HG02973 (cell line): ENCODE results near the gene PRRG4.
"Not testable (repeated sequence)": the region's sequence is repeated elsewhere in the genome, so short reads cannot be mapped to it uniquely, and the experiment has no call there.

ENCODE experiments used
- ATAC-seq: cut with Tn5 transposase; IDR thresholded peaks from one replicate; pipeline ENCODE4 v1.9.1; 2021; ENCODE audit warnings: moderate library complexity; ENCODE audit not compliant: unreplicated experiment

The PRRG4 gene

DNA sequence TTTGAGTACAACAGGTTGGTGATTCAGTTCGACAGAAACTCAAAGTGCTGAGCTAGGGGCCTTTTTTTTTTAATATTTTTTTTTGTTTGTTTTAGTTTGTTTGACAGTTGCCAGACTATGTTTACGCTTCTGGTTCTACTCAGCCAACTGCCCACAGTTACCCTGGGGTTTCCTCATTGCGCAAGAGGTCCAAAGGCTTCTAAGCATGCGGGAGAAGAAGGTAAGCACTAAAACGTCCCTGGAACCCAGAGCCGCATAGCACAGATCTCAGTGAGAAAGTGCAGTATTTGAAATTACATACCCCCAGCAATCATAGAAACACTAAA lies 649 bp downstream of the PRRG4 start:
- ATAC-seq, result no peak

DNA sequence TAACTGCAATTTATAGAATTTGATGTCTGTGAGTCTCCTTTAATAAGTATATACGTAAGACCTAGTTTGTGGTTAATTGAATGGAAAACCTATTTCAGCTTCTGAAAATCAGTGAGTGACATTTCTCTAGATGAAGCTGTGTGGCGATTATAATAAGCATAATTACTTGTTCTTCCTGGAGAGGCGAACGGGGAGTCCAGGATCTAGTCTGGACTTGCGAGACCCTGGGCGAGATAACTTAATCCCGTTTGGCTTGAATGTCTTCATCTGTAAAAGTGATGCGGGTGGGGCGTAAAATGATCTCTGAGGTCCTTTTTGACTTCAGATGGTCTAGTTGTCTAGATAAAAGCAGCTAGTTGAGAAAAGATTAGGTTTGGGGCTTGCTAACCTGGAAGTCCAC lies 1.1 kb downstream of the PRRG4 start:
- no peak for ATAC-seq

DNA sequence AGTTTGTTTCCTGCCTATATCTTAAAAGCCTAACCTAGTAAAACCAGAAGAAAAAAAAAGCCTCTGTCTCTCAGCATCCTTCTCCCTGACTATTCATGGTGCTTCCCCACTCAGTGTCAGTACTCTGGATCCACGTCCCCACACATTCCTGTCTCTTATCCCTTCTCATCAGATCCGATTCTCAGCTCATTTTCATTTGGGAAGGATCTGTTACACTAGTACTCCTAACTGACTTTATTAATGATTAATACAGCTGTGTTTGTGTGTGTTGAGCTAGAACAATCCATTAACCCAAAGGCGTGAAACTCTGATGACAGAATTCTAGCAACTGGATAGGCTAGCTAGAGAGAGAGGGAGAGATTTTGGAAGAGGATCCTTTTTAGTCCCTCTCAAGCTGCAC lies 1.5 kb downstream of the PRRG4 start:
- ATAC-seq, result no peak

DNA sequence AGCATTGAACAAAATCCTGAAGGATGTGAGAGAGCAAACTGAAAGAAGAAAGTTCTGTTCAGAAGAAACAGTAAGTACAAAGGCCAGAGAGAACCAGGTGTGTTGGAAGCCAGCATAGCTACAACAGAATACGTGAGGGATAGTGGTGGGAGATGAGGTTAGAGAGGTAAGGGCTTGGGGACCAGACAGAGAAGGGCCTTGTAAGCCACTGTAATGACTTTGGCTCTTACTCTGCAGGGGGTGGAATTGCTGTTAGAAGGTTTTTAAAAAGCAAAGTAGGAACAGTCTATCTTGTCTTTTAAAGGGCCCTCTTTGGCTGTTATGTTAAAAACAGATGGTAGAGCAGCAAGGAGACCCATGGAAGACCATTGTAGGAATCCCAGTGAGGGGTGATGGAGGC lies 4.2 kb downstream of the PRRG4 start:
- ATAC-seq, result no peak

DNA sequence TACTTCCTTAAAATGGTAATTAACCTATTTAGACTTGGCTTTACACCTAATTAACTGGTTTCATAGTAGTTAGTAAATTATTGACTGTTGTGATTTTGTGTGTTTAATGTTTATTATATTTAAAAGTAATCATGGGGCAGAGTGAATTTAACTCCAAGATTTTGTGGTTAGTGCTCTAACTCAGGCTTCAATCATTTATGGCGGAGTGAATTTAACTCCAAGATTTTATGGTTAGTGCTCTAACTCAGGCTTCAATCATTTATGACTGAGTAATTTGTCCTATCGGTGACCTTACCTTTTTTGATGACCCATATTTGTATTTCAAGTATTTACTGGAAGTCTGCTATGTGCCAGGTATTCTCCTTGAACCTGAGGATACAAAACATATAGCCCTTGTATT lies 7.2 kb downstream of the PRRG4 start:
- ATAC-seq, result no peak

DNA sequence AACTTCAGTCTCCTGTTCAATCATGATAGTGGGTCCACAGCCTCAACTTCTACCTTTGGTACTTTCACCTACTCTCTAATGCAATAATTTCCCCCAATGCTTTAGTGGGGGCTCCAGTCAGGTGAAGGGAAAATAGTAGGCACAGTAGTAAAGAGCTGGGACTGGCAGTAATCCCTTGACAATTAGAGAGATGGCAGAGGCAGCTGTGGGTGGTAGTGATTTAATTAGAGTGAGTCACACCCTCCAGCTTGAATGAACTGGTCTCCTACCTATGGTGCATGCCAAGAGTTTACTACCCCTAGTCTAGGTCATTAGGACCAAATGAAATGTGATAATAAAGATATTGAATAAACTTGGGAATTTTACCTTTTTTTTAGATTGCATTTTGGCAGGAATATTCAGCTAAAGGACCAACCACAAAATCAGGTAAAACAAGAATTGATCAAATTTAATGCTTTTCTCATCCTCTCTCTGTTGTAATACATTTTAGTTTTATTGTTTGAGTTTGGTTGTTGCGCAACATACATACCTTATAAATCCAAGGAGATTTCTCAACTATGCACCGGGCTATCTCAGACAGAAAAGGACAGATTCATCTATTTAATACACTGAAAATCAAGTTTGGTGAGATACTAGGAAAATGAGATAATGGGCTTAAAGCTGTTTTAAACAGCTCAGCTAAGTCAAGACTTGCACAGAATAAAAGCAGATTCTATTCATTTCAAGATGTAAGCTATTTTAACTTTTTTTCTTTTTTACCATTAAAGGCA lies 9.0 kb downstream of the PRRG4 start:
- no peak for ATAC-seq

DNA sequence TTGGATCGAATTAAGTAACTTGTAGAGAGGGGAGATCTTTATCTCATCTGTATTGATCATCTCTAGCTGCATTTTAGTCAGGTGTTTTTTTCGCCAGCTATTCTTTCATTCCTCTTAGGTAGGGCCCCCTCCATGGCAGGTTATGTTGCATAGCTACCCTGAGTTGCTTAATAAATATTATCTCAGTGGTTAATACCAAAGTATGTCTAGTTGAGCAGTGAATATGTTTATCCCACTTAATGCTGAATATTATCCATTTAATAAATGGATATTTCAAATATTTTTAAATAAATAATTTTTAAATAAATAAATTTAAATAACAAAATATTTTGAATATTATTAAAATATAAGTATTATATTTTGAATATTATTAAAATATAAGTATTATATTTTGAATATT lies 9.6 kb downstream of the PRRG4 start:
- ATAC-seq, result no peak

DNA sequence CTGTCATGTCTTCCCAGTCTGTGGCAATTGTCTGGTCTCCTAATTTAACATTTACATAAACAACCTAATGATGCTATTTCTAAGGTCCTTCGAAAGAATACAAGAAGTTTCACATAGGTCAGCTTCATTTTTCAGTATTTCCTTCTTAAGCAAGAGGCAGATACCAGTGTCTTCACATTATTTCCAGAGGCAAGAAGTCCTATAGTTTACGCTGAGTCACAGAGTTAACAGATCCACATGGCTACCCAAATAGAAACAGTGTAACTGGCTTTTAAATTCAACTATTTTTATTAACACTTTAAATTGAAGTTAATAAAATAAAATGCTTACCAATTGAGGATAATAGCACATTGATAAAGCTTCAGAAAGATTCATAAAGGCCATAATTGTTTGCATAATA lies 10.9 kb downstream of the PRRG4 start:
- ATAC-seq, result no peak

DNA sequence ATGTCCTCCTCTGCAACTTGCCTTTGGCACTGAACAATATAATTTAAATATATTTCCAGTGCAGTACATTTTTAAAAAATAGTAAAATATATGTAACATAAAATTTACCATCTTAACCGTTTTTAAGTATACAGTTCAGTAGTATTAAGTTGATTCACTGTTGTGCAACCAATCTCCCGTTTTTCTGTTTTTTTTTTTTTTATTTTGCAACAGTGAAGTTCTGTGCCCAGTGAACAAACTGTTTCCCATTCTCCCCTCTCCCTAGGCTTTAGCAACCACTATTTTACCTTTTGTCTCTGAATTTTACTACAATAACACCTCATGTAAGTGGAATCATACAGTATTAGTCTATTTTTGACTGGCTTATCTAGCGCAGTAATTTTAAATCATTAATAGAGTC lies 13.8 kb downstream of the PRRG4 start:
- ATAC-seq, result no peak

DNA sequence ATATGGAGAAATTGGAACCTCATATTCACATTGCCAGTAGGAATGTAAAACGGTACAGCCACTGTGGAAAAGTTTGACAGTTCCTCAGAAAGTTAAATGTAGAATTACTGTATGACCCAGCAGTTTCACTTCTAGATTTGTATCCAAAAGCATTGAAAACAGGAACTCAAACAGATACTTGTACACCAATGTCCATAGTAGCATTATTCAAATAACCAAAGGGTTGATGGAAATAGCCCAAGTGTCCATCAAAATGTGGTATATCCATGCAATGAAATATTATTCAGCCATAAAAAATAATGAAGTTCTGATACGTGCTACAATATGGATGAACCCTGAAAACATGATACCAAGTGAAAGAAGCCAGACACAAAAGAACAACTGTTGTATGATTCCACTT lies 17.8 kb downstream of the PRRG4 start:
- no peak for ATAC-seq

DNA sequence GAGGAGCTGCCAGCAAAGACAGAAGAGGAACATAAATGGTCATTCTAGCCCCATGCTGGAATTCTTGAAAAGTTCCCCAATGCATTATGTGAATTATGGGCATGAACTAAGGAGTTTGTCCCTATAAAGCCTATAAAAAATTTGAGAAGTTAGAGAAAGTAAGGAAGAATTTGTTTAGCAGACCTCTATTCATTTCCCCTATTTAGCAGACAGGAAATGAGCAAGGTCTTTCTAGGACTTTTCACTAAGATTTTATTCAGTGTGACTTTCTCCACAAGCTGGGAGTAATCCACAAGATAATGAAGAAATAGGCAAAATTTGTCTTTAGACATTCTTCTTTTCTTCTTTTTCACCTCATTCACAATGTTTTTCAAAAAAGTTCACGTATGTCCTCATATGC lies 20.0 kb downstream of the PRRG4 start:
- ATAC-seq, result no peak

DNA sequence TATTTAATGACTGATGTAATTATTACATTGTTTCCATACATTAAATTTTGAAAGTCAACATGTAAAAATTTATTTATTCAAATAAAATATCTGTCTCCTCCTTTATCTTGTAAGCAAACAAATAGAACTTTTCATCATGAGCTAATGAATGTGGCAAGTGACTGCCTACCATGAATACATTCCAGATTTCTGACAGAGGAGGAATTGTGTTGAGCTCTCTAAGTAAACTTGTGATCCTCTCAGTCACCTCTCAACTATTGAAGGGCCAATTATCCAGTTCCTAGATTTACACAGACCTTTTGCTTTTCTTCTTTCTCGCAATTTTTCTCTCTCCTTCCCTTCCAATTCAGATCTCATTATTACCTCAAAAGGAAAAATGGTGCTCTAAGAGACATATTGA lies 21.5 kb downstream of the PRRG4 start:
- no peak for ATAC-seq

DNA sequence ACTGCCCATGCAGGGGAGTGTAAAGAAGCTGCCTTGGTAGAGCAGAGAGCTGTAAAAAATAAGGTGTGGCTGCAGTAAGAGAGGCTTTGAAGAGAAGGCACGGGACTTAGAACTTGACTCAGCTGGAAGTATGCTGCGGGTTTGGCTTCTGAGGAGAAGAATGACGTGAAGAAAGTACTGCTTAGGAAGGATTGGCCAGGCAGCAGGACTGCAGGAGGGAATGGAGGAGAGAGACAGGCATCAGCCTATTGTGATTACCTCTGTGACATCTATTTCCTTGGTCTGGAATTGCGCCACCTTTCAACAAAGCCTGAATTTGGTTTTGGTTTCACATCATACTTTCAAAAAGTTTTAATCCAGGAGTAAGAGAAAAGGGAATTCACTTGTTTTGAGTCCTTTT lies 22.5 kb downstream of the PRRG4 start:
- no peak for ATAC-seq

DNA sequence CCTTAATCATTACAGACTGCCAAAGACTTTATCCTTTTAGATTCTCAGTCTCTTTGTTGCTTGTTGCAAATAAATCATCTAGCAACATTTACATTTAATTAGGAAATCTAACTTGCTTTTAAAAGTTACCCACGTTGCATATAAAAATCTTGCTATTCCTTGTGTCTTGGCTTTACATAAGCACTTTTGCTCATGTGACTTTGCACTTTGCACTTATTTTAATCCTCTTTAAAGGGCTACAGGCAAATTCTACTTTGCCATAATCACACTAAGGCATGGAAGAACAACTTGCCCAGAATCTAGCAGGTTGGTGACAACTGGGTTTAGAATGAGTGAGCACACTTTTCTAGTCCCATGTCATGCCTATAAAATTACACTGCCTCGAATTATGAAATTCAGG lies 25.9 kb downstream of the PRRG4 start:
- ATAC-seq, result no peak

DNA sequence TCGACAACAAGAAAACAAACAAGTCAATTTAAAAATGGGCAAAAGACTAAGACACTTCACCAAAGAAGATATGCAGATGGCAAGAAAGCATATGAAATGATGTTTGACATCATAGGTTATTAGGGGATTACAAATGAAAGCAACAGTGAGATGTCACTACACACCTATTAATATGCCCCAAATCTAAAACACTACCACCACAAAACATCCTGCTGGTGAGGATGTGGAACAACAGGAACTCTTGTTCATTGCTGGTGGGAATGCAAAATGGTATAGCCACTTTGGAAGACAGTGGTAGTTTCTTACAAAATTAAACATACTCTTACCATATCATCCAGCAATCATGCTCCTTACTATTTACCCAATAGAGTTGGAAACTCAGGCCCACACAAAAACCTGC lies 29.0 kb downstream of the PRRG4 start:
- ATAC-seq, result no peak

DNA sequence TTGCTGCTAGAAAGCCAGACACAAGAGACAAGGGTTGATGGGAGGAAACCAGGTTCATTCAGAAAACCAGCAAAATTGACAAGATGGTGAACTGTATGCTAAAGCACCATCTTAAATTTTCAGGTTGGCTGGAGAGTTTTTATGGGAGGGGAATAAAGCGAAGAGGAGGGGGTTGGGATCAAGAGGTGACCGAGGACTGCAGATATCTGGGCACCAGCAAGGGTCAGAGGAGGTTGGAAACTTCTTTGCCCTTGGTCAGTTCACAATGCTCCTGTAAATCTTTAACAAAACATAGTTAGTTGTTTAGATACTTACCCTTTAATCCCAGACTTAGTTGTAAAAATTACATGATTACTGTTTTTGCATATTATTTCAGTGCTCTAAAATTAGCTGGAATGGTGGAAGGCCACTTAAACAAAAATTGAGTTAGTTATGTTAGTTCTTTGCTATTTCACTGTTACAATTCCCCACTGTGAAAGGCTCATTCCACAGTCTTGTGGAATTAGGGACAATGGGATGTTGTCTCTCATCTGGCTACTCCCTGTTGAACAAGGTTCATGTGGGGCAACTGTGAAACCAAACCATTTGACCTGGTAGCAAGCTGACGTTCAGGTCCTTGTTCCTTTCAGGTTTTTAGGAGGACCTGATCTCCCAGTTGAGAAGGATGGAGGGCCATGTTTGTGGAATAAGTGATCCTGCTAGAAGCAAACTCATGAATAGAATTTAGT lies 32.3 kb downstream of the PRRG4 start:
- no peak for ATAC-seq

DNA sequence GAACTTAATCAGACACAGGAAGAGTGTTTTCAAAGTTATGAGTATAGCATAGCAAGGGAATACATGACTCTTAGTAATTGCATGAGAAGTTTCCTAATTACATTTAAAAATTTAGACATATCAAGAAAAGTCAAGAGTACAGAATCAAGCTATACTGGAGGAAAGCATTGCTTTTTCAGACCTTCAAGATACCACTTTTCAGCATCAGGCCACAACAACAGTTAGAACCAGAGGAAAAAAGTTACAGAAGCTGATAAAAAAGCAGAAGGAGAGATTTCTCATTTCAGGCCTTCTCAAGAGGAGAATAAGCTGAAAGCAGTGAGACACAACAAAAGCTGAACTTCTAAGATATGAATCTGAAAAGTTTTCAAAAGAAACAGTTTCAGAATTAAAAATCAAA lies 34.8 kb downstream of the PRRG4 start:
- no peak for ATAC-seq

DNA sequence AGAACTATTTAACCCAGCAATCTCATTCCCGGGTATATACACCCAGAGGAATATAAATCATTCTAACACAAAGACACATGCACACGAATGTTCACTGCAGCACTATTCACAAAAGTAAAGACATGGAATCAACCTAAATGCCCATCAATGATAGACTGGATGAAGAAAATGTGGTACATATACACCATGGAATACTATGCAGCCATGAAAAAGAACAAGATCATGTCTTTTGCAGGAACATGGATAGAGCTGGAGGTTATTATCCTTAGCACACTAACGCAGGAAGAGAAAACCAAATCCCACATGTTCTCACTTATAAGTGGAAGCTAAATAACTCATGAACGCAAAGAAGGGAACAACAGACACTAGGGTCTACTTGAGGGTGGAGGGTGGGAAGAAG lies 39.0 kb downstream of the PRRG4 start:
- ATAC-seq, result not testable (repeated sequence)

DNA sequence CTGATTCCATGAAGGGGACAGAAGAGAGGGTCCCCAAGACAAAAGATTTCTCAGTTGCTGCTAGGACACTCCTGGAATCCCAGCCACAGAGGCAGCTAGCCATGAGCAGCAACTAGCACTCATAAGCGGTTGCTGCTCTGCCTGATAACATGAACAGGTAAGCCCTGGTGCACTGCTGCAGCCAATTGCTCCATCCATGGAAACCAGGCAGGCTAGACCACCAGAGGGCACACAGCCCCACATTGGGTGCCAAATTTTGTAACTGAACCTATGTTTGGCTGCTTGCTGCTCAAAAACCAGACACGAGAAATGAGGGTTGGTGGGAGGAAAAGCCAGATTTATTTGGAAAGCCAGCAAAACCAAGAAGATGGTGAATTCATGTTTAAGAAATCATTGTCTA lies 40.9 kb downstream of the PRRG4 start:
- ATAC-seq, result no peak

DNA sequence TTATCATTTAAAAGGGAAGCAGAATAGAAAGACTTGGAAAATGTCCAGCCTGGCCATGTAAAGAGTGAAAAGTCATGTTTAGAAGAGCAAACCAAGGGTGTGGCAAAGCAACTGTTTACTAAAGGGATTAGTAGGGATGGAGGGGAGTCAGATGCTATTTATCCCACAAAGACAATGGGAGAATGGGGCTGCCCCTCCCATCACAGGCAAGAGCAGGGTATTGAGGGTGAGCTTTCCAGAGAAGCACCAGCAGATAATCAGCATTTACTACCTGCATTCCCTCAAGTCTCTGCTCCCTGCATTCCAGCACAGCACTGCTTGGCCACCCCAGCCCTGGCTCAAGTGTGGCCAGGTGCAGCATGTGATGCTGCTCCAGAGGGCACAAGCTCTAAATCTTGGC lies 44.4 kb downstream of the PRRG4 start:
- ATAC-seq, result no peak

DNA sequence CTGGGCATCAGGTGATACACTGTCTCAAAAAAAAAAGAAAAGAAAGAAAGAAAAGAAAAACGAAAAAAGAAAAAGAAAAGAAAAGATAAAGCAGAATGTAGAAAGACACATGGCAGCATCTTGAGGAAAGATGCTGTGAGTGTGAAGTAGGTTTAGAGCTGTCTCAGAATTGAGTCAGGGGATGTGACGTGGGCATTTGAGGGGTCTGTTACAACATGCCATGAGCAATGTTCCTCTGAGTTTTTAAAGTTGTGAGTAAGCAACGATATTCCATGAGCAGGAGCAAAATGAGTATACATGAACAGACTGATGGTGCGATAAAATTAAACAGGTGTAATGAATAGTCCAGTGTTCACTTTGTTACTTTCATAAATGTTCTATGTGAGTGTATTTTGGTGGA lies 51.6 kb downstream of the PRRG4 start:
- ATAC-seq, result no peak

DNA sequence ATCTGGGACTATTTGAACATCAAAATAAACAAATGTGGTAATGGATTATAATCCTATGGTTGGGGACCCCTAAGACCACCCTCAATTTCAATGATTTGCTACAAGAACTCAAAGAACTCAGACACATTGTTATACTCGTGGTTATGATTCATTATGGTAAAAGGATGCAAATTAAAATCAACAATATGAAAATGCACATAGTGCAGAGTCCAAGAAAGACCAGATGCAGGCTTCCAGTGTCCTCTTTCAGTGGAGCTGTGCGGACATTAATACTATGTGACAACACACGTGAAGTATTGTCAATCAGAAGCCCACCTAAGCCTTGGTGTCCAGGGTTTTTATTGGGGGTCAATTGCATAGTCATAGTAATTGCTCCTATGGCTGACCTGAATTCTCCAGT lies 53.7 kb downstream of the PRRG4 start:
- ATAC-seq, result no peak

DNA sequence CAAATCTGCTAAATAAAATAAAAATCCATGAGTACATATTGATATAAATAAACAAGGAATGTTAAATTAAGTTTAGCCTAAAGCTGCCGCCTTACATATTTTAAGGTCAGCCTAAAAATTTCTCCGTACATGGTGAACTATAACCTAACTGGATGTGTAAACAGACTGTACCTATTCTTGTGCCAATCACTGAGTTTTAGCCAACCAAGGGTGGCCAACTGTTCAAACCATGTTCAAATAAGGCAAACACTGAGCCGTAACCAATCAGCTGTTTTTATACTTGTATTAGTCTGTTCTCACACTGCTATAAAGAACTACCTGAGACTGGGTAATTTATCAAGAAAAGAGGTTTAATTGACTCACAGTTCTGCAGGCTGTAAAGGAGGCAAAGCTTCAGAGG lies 54.3 kb downstream of the PRRG4 start:
- ATAC-seq, result no peak
